GM19239 (cell line): Measurements from ENCODE around the gene ACTN4.

Experiments
- DNase-seq: peaks from one replicate; pipeline ENCODE4 v3.0.0; 2011; ENCODE audit warnings: low spot score; ENCODE audit not compliant: insufficient read length
- FAIRE-seq: peaks from 2 replicates; lab custom pipeline; 2011; peaks lifted over from hg19 to GRCh38; lab: Jason Lieb, UNC

Gene ACTN4

DNA sequence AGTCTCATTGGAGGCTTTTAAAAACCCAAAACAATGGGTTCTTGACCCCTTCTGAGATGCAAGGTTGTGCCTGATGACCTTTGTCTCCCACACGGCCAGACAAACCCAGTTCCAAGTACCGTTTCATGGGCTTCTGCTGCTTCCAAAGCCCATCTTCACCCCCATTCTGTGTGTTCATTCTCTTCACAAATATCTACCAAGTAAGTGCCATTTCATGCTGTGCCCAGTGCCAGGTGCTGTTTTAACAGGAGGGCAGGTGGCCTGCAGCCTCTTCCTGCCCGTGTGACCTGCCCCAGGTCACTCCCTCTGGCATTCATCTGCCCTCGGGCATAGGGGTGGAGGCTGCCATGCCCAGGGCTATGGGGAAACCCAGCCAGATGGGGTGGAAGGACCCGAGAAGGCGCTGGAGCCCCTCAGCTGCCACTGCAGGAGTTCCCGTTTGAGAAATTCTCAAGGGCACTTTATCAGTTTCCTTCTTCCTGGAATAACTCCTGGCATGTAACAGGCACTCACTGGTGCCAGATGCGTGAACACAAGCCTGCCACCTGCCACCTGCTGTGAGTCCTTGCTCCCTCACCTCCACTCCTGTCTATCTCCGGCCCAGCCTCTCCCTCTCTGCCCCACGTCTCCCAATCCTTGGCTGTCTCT, 84.3 kb downstream of the ACTN4 start:
- DNase-seq, result no peak
- FAIRE-seq, result no peak

DNA sequence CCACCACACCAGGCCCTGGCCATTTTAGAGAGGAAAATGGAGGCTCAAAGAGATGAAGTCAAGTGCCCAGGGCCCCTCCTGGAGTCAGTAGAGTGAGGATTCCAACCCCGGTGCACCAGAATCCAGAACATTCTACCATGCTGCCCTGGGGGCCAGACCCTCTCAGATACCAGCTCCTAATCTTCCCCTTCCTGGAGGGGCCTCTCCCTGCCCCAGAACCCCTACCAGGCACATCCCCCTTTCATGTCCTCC, 85.7 kb downstream of the ACTN4 start:
- DNase-seq, result no peak
- no peak for FAIRE-seq

- FAIRE-seq, result no peak
- DNase-seq, result no peak
Measured at GRCh38 chr19:38733493-38734175, 86.2 kb downstream of the ACTN4 start.

DNA sequence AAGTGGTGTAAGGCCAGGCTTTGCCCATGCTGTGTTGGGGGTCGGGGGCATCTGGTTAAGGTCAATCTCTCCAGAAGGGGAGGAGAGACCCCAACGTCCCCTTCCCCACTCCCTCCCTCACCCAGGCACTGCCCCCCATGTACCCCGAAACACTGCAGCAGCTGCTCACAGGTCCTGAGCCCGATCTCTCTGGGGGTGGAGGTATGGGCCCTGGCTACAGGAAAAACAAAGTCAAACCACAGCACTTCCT, 86.7 kb downstream of the ACTN4 start:
- FAIRE-seq, result peak; percentile 99
- DNase-seq, result no peak

DNA sequence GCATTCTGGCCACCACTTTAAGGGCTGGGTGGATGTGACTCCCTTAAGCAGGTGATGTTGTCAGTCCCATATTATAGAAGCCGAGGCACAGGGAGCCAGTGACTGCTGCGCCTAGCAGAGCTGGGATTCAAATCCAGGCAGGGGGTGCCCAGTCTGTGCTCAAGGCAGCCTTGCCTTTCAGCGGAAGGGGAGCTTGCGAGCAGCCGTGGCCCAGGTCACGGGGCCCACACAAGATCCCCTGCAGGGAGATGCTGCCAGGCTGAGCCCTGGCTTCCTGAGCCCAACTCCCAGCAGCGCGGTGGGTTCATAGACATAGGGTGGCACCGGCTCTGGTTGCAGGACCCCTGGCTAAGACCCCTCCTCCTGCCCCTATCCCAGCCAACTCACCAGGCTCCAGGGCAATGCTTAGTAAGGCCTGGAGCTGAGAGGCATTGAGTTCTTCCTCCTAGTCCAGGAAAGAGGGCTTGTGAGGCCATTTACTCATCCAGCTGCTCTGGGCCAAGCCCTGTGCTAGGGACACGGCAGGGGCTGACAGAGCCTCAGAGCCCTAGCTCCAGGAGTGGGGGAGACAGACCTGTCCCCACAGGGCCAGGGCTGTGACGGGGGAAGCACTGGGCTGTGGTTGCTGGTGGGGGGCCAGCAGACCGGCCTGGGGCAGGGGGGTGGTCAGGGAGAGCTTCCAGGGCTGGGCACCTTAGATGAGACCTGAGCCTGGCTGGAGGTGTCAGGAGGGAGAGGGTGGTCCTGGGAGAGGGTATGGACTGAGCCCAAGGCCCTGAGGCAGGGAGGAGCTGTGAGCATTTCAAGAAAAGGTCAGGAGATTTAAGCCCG, 87.2 kb downstream of the ACTN4 start:
- FAIRE-seq (no peak), DNase-seq (peak; percentile 90)

- DNase-seq (peak; percentile 67), FAIRE-seq (peak; percentile 65)
Measured at GRCh38 chr19:38735257-38735686, 87.8 kb downstream of the ACTN4 start.

DNA sequence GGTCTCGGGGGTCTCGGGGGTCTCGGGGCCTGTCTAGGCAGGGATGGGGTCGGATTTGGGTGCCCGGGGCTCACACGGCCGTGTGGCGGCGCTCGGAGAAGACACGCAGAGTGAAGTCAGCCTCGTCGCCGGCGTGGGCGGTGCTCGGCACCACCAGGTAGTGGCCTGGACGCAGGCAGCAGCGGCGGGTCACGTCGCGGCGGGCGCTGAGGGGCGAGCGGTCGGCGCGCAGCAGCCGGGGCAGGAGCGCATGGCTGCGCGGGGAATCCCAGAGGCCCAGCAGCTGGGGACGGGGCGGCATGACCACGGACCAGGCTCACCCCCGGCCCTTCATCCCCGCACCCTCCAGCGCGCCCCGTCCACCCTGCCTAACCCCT, 88.6 kb downstream of the ACTN4 start:
- DNase-seq, result peak; percentile 74
- no peak for FAIRE-seq

GRCh38 chr19:38736413-38737280, 89.2 kb downstream of the ACTN4 start:
- FAIRE-seq, result no peak
- peak; percentile 58 for DNase-seq

DNA sequence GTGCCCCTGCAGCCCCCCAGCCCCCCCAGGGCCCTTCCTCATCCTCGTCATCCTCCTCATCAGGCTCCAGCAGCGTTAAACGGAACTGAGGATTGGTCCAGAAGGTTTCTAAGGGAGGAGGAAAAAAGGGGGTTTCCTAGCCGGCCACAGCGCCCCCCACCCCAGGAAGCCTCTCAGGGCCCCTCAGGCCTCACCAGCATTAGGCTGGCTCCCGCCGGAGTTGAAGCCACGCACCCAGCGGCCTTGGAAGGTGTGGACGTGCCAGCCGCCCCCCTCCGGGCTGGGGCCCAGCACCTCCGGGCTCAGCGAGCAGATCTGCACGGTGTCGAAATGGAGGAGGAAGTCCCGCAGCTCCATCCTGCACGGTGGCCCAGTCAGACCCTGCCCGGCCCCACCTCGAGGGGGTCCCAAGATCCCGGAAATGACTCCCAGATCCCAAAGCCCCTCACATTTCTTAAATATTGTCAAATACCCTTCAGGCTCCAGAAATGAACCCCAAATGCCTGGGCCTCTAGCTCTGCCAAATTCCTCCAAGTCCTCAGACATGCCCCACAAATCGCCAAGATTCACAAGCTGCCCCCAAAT, 89.9 kb downstream of the ACTN4 start:
- DNase-seq, result no peak
- no peak for FAIRE-seq

DNA sequence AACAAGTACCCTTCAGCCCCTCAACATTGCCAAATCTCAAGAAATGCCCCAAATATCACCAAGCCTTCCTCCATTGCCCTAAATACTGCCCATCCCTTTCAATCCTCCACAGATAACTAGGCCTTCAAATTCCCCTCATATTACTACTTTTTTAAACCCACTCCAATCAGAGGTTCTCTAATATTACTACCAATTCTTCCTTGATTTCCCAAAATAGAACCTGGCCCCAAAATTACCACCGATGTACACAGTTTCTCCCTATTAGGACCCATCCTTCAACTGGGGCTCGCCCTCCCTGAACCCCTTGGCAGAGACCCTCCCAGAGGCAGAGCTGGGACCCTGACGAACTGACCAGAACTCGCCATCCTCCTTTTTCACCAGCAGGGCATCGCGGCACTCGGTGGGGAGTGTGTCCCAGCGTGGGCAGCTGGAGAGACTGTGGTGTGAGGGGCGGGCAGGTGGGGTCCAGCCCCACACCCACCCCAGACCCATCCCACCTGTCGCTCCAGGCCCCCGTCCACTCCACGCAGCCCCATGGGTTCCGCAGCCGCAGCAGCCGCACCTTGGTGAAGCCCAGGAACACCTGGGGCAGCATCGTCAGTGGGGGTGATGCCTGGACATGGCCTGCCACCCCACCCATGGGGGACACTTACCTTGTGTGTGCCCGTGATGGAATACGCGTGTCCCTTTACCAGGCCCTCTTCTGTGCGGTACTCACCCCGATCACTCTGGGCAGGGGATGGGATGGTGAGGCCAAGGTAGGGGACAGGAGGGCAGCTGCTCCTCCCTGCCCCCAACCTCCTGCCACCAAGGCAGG, 90.7 kb downstream of the ACTN4 start:
- DNase-seq (no peak), FAIRE-seq (peak; percentile 60)

GRCh38 chr19:38739440-38740256, 92.2 kb downstream of the ACTN4 start:
- DNase-seq (no peak), FAIRE-seq (no peak)

DNA sequence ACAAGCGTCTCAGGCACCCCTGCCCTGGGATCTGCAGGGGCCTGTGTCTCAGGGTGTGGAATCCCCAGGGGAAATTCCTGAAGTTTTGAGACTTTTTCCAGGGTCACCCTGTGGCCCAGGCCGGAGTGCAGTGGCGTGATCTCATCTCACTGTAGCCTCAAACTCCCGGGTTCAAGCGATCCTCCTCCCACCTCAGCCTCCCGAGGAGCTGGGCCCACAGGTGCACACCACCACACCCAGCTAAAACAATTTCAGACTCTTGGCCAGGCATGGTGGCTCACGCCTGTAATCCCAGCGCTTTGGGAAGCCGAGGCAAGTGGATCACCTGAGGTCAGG, 92.8 kb downstream of the ACTN4 start:
- FAIRE-seq, result no peak

DNA sequence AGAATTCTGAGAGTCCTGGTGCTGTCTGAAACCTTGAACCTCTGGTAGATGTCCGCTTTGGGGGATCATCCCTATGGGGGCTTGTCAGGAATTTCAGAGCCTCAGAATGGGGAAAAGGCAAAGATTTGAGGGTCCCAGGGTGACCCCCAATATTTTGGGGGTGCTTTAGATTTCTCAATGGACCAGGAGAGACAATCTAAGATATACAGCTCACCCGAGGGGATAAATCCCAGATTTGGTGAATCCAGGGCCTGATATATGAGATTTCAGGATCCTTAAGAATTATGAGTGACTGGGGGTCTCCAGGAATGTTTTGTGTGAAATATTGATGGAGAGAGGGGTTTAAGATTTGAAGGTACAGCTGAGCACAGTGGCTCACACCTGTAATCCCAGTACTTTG, 93.5 kb downstream of the ACTN4 start:
- DNase-seq, result no peak
- no peak for FAIRE-seq

More for the DNA sequence above, 92.8 kb downstream of the ACTN4 start:
- no peak for DNase-seq

GRCh38 chr19:38741670-38742069, 94.2 kb downstream of the ACTN4 start:
- DNase-seq (peak; percentile 1), FAIRE-seq (no peak)

GRCh38 chr19:38742296-38742695, 94.8 kb downstream of the ACTN4 start:
- FAIRE-seq (no peak), DNase-seq (no peak)

DNA sequence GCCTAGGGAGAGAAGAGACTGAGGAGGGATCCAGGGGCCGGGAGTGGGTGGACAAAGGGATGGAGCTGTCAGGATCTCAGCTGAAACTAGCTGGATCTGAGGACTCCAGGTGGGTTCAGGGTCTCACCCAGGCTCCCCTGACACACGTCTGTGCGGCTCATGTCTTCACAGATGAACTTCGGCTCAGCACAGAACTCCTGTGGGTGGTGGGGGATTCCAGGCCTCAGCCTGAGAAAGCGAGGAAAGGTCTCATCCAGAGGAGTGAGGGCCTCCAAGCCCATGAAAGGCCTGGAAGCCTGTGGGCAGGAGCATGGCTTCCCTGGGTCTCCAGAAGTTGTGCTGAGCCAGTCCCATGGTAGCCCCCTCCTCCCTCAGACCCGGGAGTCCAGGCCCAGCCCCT, 95.5 kb downstream of the ACTN4 start:
- no peak for DNase-seq
- FAIRE-seq, result no peak

GRCh38 chr19:38743394-38744297, 96.2 kb downstream of the ACTN4 start:
- DNase-seq, result no peak
- no peak for FAIRE-seq

DNA sequence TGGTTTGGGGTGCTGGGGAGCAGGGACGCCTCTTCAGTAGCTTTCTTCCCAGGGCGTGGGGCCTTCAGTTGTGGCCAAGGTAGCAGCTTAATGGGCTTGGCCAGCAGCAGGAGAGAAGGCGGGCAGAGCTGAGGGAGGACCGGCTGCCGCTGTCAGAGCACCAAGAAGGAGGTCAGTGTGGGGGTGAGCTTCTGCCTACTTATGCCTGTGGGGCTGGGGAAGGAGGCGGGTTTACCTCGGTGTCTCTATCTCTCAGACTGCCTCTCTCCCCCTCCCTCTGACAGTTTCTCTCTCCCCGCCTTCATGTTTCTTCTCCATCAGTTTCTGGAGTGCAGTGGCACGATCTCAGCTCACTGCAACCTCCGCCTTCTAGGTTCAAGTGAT, 96.8 kb downstream of the ACTN4 start, which contains the start of gene CAPN12:
CAPN12 (minus strand) TSS at position 177 of the 384 bp plus-strand sequence. CDS start 309 bp downstream, outside the sequence.
- DNase-seq, result no peak
- FAIRE-seq, result no peak
